Stimulated activated CD4-positive, alpha-beta T cell treated with anti-CD3 and anti-CD28 coated beads, Interleukin-15, amount 100 ng/mL, for 48 hours (primary cell): ENCODE data around the gene FANCC.
"Not testable (repeated sequence)": the region's sequence is repeated elsewhere in the genome, so short reads cannot be mapped to it uniquely, and the experiment has no call there.

Source experiments
- DNase-seq, 2 donors: peaks; one replicate each; pipeline ENCODE4 v3.0.0-alpha.2; 2020; ENCODE audit warnings: low read depth in 2 of 2

Gene FANCC

DNA sequence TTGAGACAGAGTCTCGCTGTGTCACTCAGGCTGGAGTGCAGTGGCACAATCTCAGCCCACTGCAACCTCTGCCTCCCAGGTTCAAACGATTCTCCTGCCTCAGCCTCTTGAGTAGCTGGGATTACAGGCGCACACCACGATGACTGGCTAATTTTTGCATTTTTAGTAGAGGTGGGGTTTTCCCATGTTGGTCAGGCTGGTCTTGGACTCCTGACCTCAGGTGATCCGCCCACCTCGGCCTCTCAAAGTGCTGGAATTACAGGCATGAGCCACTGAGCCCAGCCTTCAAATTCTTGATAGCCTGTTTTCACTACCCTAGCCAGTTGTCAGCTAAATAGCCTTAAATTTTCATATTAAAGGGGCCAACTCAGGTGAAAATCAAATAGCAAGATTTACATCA, 11.6 kb upstream of the FANCC start:
- not testable (repeated sequence) for DNase-seq

DNA sequence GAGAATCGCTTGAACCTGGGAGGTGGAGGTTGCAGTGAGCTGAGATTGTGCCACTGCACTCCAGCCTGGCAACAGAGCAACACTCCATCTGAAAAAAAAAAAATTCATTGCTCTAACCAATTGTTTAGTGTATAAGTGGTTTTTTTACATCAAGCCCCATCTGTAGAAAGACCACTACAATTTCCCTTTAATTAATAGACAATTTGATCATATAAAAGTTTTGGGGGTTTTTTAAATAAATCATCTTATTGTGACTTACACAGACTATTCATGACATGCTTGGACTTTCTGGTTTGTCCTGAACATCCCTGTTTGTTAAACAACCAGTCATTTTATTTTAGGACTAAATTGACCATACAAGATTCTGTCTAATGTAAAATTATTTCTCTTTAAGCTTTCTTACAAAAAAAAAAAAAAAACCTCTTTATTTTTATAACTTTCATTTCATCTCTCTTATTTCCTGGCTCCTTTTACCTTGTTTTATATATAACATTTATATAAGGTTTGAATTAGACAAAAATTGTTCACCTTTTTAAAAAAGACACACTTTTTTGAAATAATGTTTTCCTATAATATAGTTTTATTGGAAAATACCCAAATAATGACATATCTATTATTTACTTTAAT, 9.8 kb upstream of the FANCC start:
- DNase-seq: no peak

DNA sequence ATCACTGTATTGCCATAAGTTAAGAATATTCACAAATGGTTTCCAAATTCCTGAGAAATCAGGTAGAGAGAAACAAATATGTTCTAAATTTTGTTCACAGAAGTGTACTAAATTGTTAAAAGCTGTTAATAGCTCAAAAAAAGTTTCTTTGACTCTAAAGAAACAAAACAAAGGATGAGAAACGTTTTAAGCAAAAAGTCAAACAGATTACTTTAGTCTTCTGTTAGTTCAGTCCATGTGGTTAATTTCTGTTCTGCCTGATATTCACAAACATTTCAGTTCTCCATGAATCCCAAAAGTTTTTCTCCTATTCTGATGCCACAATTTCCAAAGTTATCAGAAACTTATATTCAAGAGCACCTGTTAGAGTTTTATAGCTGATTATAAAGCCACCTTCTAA, 7.7 kb upstream of the FANCC start:
- DNase-seq: no peak

DNA sequence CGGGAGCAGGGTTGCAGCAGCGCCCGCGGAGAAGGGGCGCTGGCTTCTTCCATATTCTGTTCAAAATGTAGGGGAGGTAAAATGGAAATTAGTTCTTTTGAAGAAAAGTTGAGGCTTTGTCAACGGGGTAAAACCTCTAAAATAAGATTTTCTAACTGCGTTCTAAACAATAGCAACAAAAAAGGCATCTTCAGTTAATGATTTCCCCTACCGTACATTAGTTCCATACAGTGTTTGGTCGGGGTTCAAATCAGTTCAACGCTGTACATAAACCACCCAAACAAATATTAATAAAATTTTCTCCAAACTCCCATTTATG, 343 bp upstream of the FANCC start:
- DNase-seq: no peak

DNA sequence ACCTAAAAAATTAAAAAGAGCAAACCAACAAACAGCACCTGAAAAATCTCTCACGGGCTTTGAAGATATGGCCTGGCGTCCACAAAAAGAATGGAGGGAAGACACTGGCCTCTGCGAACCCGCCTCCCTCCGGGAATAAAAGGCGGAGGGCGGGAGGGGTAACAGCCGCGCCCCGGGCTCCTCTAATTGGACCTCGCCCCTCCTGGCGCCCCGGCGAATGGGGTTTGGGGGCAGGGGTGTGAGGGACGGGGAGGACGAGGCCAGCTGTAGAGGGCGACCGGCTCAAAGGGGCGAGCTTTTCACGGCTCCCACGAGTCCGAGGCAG, 753 bp downstream of the FANCC start:
- peak; percentile 10 to 34 for DNase-seq

DNA sequence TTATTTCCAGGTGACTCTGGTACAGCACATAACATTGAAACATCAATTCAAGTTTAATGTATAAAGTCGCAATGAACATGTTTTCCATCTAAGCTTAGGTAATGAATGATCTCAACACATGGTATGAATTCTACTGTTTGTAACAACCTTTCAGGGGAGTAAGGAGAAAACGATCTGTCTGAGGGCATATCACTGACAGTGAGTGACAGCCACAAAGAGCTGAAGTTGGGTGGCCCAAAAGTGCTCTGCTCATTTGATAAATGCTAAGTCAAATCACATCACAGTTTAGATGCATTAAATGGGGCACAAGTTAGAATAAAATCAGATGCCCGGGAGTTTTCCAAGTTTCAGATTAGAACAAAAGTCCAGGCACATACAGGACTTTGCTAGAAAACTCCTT, 1.2 kb downstream of the FANCC start:
- DNase-seq: no peak

DNA sequence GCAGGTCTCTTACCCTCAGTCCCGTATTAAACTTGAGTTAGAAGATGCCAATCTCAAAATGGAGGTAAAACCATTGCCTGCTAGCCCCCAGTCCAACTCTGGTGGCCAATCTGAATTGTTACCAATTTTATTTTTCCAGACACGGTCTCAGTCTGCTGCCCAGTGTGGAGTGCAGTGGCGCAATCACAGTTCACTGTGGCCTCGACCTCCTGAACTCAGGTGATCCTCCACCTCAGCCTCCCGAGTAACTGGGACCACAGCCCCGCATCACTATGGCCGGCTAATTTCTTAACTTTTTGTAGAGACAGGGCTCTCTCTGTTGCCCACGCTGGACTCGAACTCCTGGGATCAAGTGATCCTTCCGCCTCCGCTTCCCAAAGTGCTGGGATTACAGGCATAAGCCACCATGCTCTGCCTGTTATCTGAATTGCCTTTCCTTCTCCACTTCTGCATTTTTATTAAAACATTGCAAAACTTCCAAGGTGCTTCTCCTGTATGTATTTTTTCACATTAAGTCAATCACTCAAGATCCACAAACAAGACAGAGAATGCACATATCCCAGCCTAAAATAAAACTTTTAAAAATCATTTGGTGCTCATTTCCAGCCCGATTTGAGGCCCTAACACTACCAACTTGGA, 2.3 kb downstream of the FANCC start:
- no peak for DNase-seq

DNA sequence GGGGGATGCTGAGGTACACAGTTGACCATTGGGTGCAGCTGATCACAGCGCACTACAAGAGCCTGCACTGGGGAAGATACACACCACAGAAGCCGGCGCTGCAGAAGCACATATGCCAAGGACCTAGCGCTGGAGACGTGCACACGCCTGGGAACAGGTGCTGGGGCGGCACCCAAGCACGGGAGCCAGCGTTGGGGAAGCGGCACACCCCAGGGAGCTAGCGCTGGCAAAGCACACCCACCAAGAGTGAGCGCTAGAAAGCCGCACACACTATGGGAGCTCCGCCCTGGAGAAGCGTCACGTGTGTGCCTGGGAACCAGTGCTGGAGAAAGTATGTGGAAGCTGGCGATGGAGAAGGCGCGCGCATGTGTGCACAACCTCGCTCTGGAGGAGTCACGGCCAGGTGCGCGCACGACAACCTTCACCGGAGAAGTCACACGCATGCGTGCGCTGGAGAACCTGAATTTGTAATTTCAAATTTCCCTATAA, 4.5 kb downstream of the FANCC start:
- DNase-seq: no peak

DNA sequence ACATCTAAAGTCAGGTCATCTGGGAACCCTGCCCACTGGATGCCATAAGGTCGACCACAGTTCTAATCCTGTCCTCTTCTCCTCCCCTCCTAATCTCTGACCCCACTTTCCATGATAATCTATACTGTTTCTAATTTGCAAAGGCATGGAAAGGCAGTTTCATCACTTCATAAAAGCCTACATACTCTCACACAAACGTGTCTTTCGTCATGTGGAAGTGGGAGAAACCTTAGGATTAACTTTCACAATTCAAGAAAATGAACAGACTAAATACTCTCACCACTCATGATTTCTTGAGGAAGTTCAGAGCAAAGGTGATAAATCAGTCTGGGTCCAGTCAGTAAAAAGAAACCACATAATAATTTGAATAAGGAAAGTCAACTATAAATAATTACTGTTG, 5.5 kb downstream of the FANCC start:
- DNase-seq: no peak

DNA sequence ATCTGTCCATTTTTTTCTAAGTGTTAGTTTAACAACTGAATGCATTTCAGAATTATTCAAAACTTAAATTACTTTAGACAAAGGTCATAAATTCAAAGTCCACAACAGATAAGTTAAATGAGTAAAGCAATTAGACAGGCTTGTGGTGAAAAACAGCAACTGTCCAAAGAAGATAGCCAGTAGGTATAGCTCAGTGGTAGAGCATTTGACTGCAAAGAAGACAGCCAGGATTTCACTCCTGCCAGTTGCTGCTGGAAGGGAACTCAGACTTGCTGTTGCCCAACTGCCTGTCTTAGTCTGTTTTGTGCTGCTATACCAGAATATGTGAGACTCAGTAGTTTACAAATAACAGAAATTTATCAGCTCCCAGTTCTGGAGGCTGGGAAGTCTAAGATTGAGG, 10.0 kb downstream of the FANCC start:
- no peak for DNase-seq

DNA sequence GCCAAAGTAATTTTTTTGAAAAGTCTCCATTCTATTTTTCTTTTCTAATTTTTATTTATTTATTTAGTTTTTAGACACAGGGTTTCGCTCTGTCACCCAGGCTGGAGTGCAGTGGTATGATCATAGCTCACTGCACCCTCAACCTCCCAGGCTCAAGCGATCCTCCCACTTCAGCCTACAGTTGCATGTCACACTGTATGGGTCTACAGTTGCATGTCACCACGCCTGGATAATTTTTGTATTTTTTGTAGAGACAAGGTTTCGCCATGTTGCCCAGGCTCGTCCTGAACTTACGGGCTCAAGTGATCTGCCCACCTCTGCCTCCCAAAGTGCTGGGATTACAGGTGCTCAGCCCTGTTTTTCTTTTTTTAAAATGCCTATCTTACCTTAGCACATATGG, 10.7 kb downstream of the FANCC start:
- no peak for DNase-seq

DNA sequence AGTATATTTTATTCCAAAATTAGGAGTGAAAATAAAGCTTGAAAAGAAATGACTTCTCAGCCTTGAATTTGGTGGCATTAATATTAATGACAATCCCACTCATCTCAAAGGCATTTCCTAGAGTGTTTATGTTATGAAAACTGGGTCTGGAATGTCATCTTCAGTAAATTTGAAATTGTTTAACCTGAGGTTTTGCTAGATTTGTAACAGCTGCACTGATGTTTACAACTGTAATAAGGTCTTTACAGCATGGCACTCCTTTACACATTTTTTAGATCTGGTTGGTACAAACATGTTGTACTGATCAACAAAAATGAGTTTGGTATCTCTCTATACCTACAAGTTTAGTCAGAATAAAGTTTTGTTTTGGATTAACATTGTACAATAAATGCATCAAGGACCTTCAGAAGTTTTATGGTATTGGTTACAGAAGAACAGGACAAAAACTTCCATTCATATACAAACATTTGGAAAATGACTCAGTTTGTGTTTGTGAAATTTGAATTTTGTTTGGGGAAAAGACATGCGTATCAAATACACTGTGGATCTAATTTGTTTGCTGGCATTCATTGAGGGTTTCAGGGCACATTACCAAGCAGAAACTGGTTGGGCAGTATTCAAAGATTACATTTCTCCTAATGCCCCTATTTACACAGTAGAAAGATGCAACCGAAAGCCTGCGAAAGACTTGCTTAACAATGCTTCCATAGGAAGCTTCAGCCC, 11.6 kb downstream of the FANCC start:
- no peak for DNase-seq

DNA sequence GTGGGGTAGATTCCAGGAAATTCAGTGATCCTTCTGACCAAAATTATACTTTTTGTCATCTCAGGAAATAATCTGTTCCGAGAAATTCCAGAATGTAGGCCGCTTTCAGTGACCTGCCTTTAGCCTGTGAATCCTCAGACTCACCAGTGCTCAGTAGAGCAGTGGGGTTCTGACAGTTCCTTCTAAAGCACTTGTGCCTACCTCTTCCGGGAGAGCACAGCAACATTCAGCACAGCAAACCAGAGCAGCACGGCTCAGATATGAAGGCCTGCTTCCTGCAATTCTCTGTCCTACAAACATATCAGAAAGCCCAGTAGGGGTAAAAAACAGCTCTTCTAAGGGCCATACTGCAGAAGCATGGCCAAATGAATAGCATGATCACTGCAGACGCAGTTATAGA, 15.0 kb downstream of the FANCC start:
- DNase-seq: no peak

DNA sequence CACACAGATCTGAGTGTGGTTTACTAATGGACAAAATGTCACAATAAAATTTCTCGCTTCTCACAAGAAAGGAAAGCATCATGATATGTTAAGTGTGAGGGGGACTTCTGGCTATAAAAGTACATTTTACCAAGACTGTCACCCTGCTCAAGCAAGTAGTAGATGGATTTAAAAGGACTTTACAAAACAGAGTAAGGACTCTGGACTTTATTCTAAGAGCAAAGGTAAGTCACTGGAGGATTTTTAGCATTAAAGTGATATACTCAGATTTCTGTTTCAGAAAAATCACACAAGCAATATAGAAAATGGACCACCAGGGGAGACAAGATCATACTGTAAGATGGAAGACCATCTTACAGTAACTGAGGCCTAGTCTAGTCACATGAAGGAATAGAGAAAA, 19.7 kb downstream of the FANCC start:
- DNase-seq: no peak

DNA sequence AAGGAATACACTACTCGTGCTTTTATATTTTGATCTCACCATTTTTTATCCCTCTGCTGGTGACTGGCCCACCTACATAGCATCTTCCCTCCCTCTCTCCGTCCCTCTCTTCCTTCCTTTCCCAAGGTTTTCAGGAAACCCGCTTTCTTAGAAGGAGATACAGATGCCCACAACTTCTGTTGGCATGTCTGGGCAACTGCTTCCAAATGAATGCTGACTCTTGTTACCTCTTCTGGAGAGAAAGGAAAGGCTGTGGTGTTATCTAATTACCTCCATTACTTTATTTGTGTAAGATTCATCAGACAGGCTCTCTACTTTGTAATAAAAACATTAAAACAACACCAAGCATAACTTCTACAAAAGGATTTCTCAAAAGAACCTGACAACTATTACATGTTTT, 20.2 kb downstream of the FANCC start:
- DNase-seq: no peak

DNA sequence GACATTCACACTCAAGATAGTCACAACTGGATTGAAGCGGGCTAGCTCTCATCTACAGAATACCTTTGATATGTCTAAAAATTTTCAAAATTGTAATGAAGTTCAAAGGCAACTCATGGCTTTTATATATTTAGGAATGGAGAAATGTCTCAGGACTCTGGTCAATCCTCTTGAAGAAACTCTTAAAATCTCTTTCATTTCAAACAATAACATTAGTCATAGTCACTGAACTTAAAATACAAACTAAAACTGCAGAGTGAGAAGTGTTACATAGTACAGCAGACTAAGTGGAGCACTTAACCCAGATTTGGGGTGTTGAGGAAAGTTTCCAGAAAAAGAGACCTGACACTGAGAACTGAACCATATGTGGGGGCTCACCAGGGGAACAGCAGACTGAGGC, 20.7 kb downstream of the FANCC start:
- no peak for DNase-seq

DNA sequence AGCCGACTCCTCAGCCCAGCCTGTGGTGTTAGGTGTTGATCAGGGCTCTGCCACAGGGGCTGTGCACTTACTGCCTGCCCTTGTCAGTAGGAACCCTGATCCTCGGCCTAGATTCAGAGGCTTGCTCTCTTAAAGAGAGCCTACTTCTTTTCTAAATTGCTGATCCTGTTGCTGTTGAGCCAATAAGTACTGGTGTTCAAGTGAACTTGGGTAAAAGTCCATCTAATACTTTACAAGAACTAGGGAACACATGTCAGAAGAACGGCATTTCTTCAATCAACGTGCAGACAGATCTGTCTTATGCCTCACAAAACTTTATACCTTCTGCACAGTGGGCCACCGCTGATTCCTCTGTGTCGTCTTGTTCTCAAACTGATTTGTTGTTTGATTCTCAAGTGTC, 24.2 kb downstream of the FANCC start:
- DNase-seq: not testable (repeated sequence)

DNA sequence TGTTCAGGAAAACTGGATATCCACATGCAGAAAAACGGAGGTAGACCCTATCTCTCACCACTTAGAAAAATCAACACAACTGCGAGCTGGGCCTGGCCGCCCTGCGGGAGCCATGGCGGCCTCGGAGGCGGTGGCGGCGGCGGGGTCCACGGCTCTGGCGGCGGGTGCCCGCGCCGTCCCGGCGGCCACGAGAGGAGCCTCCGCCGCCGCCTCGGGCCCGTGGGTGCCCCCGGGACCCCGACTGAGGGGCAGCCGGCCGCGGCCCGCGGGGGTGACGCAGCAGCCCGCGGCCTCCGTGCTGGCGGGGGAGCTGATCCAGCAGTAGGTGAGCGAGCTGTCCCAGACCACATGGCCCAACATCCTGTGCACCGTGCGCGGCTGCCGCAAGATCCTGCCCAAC, 25.3 kb downstream of the FANCC start:
- no peak for DNase-seq

DNA sequence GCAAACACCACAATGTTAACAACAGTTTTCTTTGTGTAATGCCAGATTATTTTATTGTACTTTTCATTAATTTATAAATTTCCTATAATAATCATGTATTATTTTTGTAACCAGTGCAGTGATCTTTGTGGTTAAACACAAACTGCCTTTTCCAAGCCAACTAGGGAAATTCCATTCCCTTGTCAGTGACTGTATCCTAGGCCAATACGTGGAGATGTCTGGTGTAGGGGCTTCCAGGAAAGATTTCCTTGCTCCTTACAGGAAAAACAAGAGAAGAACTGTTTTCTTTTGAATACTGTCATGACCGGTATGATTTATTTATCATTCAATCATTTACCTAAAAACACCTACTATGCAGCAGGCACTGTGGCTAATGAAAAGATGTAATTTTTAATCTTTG, 31.4 kb downstream of the FANCC start:
- no peak for DNase-seq

DNA sequence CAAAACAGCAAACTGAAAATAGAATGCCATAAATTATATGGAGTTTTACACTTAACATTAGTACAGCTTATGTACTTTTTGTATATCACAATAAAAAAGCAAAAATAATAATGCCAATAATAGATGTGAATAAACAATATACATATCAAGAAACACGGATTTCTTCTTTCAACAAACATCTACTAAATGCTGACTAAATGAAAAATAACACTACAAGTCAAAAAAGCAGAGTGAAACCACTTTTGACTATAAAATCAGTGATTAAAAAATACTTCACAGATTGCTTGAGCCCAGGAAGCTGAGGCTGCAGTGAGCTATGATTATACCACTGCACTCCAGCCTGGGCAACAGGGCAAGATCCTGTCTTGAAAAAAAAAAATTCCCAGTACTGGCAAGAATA, 32.2 kb downstream of the FANCC start:
- DNase-seq: no peak

DNA sequence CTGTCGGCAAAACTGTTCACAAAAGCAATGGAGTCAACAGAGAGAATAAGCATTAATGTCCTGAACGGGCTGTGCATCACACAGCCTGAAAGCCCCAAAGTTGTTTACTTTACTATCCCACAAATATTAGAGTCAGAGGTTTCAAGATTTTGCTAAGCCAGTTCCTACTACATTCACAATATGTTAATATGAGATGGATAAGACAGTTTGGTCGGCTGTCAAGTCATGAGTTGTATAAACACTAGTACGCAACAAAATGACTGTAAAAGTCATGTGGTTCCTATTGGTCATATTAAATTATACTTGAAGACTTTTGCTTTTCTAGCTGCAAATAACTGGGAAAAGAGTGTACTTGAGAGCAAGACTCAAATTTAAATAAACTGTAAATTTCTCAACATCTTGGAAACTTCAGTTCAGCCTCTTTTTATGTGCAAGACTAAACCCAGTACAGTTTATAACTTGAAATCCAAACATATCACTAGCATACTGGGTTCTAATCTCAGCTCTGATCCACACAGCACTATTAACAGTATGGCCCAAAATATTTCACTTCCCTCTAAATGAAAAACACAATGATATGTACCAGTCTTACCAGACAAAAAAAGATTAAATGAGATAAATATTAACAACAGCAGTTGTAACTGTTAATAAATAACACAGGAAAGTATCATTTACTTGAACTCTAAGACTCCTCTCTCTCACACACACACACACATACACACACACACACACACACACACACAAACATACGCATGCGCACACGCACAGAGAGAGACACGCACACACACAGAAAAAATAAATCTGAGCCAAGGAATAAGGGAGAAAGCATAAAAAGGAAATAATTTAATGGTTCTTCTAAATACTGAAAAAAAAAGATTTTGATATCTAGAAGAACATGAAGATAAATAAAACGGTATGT, 33.1 kb downstream of the FANCC start:
- no peak for DNase-seq

DNA sequence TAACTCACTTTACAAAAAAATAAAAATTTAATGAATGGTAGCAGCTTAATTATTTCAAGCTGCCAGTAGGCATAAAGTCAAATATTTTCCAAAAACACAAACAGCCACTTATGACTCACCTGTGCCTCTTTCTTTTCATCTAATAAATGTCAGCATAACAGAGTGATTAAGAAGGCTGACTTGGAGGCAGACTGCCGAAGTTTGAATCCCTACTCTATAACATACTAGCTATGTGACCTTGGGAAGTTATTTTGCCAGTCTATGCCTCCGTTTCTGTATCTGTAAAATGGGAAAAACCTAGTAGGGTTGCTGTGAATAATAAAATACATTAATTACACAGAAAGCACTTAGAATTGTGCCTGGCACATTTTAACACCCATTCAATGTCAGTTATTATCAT, 33.8 kb downstream of the FANCC start:
- no peak for DNase-seq

DNA sequence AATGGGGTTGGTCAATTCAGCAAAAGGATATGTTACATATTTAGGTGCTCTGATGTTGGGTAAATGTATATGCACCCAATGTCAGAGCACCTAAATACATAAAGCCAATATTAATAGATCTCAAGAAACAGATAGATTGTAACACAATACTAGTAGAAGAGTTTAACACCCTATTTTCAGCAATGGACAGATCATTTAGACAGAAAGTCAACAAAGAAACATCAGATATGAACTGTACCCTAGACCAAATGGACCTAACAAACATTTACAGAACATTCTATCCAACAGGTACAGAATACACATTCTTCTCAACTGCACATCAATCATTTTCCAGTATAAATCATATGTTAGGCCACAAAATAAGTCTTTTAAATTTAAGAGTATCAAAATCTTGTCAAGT, 35.2 kb downstream of the FANCC start:
- no peak for DNase-seq
